Mesenchymal stem cell (in vitro differentiated cells and primary cell): ENCODE data around the gene SDHA.
"Not testable (repeated sequence)": the region's sequence is repeated elsewhere in the genome, so short reads cannot be mapped to it uniquely, and the experiment has no call there.

ENCODE experiments used
- DNase-seq: peaks from one replicate; pipeline ENCODE4 v3.0.0-alpha.2; 2013
- H2AFZ ChIP-seq: one replicate; pipeline ENCODE4 v1.6.1; 2013; ENCODE audit warnings: low read depth, mild to moderate bottlenecking, control low read depth, inconsistent platforms, low read length, moderate library complexity
- H2AK5ac ChIP-seq: 2 replicates; pipeline ENCODE4 v1.6.1; 2013; ENCODE audit warnings: low read length, moderate library complexity, mild to moderate bottlenecking, inconsistent platforms; ENCODE audit not compliant: severe bottlenecking
- H2BK120ac ChIP-seq: one replicate; pipeline ENCODE4 v1.6.1; 2013; ENCODE audit warnings: low read depth, mild to moderate bottlenecking, inconsistent platforms, low read length, moderate library complexity
- H2BK12ac ChIP-seq, 2 experiments: one replicate each; pipeline ENCODE4 v1.6.1; 2013; ENCODE audit warnings: inconsistent platforms in 2 of 2, low read length in 2 of 2, mild to moderate bottlenecking in 2 of 2, moderate library complexity in 2 of 2, control low read depth in 1 of 2
- H2BK15ac ChIP-seq: one replicate; pipeline ENCODE4 v1.6.1; 2013; ENCODE audit warnings: mild to moderate bottlenecking, low read depth, inconsistent platforms; ENCODE audit not compliant: poor library complexity, severe bottlenecking
- H2BK5ac ChIP-seq: 2 replicates; pipeline ENCODE4 v1.6.1; 2013; ENCODE audit warnings: low read depth, mild to moderate bottlenecking, low read length, control low read depth, inconsistent platforms; ENCODE audit not compliant: poor library complexity, severe bottlenecking
- H3K14ac ChIP-seq, 2 experiments: one replicate each; pipeline ENCODE4 v1.6.1; 2013; ENCODE audit warnings: inconsistent platforms in 2 of 2, low read length in 2 of 2, control low read depth in 1 of 2, mild to moderate bottlenecking in 1 of 2, moderate library complexity in 1 of 2
- H3K18ac ChIP-seq, 2 experiments: one replicate each; pipeline ENCODE4 v1.6.1; 2013; ENCODE audit warnings: inconsistent platforms in 2 of 2, low read length in 2 of 2, control low read depth in 1 of 2, low read depth in 1 of 2, mild to moderate bottlenecking in 1 of 2
- H3K23ac ChIP-seq, 2 experiments: one replicate each; pipeline ENCODE4 v1.6.1; 2013; ENCODE audit warnings: inconsistent platforms in 2 of 2, low read length in 2 of 2, mild to moderate bottlenecking in 2 of 2, moderate library complexity in 2 of 2, control low read depth in 1 of 2
- H3K27ac ChIP-seq: 2 replicates; pipeline ENCODE4 v1.5.1; 2013; ENCODE audit warnings: mild to moderate bottlenecking, moderate library complexity, low read length, control low read depth, inconsistent platforms; ENCODE audit not compliant: poor library complexity, severe bottlenecking
- H3K27me3 ChIP-seq, 2 experiments: 2 replicates each; pipeline versions ENCODE4 v1.6.1 to v1.7.0; 2013; ENCODE audit warnings: low read length in 2 of 2, mild to moderate bottlenecking in 2 of 2, moderate library complexity in 2 of 2, control low read depth in 1 of 2, inconsistent platforms in 1 of 2; ENCODE audit not compliant: control insufficient read depth in 1 of 2, insufficient read depth in 1 of 2
- H3K36me3 ChIP-seq, 2 experiments: 2 replicates each; pipeline versions ENCODE4 v1.6.1 to v1.7.0; 2013; ENCODE audit warnings: low read length in 2 of 2, control low read depth in 1 of 2, inconsistent platforms in 1 of 2, low read depth in 1 of 2, mild to moderate bottlenecking in 1 of 2; ENCODE audit not compliant: insufficient read depth in 2 of 2, control insufficient read depth in 1 of 2
- H3K4ac ChIP-seq, 2 experiments: one replicate each; pipeline ENCODE4 v1.6.1; 2013; ENCODE audit warnings: inconsistent platforms in 2 of 2, low read length in 2 of 2, mild to moderate bottlenecking in 2 of 2, moderate library complexity in 2 of 2, control low read depth in 1 of 2, low read depth in 1 of 2
- H3K4me1 ChIP-seq: 2 replicates; pipeline ENCODE4 v1.6.1; 2013; ENCODE audit warnings: low read depth, low read length, control low read depth; ENCODE audit not compliant: control insufficient read depth, insufficient read depth
- H3K4me2 ChIP-seq: 2 replicates; pipeline ENCODE4 v1.6.1; 2013; ENCODE audit warnings: low read length, mild to moderate bottlenecking, inconsistent platforms; ENCODE audit not compliant: poor library complexity, severe bottlenecking
- H3K4me3 ChIP-seq, 2 experiments: 2 replicates each; pipeline versions ENCODE4 v1.5.1 to v1.7.0; 2013; ENCODE audit warnings: low read length in 2 of 2, mild to moderate bottlenecking in 2 of 2, control low read depth in 1 of 2, low read depth in 1 of 2; ENCODE audit not compliant: insufficient read depth in 1 of 2
- H3K79me1 ChIP-seq: replicated peaks from 2 replicates; pipeline ENCODE4 v1.6.1; 2013; ENCODE audit warnings: mild to moderate bottlenecking, control low read depth, low read length, inconsistent platforms; ENCODE audit not compliant: poor library complexity, severe bottlenecking
- H3K9ac ChIP-seq: 2 replicates; pipeline ENCODE4 v1.7.0; 2013; ENCODE audit warnings: mild to moderate bottlenecking, low read length, moderate library complexity
- H3K9me3 ChIP-seq: 2 replicates; pipeline ENCODE4 v1.7.0; 2013; ENCODE audit warnings: mild to moderate bottlenecking, low read length; ENCODE audit not compliant: control insufficient read depth
- H4K8ac ChIP-seq: one replicate; pipeline ENCODE4 v1.6.1; 2013; ENCODE audit warnings: inconsistent platforms, mild to moderate bottlenecking, low read length, moderate library complexity
- H4K91ac ChIP-seq: one replicate; pipeline ENCODE4 v1.6.1; 2013; ENCODE audit warnings: mild to moderate bottlenecking, low read length, inconsistent platforms
- WGBS: methylation state at CpG from one replicate; pipeline ENCODE4 v1.1.7; 2013; ENCODE audit warnings: mixed read lengths; 5-methylcytosine and 5-hydroxymethylcytosine counted together

SDHA gene

DNA sequence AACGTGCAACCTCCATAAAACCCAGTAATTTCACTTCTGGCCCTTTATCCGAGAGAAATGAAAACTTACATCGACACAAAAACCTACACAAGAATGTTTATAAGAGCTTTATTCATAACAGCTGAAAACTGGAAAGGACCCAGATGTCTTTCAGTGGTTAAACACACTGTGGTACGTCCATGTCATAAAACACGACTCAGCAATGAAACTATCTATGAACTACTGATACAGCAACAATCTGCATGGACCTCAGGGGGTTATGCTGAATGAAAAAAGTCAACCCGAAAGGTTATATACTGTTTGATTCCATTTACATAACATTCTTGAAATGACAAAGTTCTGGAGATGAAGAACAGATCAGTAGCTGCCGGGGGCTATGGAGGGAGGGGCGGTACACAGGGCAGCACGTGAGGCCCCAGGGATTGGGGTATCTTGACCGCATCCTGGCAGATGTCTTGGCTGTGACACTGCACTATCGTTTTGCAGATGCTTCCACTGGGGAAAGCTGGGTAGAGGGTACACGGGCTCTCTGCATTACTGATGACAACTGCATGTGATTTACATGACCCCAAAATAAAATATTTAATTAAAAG, 4.2 kb upstream of the SDHA start:
- Histone ChIP-seq H2BK15ac (no peak overlapping the region), H2BK12ac (no peak overlapping the region), H3K23ac (no peak overlapping the region), H3K4me1 (peaks cover 3% of the 10 kb centered on the region), H3K4me3 (no peak overlapping the region), H3K36me3 (peaks cover 9 to 11% of the 10 kb centered on the region in 2 experiments), H3K14ac (no peak overlapping the region), H3K18ac (no peak overlapping the region), H3K9me3 (peaks cover 7% of the 10 kb centered on the region), H3K4me2 (no peak overlapping the region), H3K27ac (no peak overlapping the region), H3K9ac (no peak overlapping the region), H3K4ac (no peak overlapping the region), H4K91ac (no peak overlapping the region), H3K27me3 (no peaks in the 10 kb centered on the region), H4K8ac (no peak overlapping the region), H2BK5ac (no peak overlapping the region), H2BK120ac (no peak overlapping the region), H2AK5ac (no peak overlapping the region), H3K79me1 (peaks cover 2% of the 10 kb centered on the region), H2AFZ (no peak overlapping the region)
- WGBS, result 99% methylated on average over 8 of the region's 12 CpGs
- no peak for DNase-seq

DNA sequence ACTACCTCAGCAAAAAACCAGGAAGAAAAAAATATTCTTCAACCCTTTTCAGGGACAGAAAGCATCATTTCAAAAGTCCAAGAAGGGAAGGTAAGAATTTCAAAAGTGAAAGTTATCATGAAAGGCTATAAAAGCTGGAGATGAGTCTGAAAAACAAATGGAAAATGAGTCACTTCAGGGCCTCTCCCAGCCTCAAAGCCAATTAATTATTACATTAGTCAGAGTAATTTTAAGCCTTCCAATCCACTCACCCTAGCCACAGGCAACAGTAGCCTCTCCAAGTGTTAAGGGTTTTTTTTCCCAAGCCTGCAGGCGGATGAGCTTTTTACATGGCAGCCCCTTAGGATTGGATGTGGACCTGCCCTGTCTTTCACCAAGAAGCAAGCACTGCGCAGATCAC, 2.9 kb upstream of the SDHA start:
- not testable (repeated sequence) for H3K18ac ChIP-seq, H3K23ac ChIP-seq, H2BK120ac ChIP-seq

GRCh38 chr5:216076-216475, 2.0 kb upstream of the SDHA start:
- H2AK5ac ChIP-seq, H4K8ac ChIP-seq, H2BK5ac ChIP-seq, H3K14ac ChIP-seq, H3K4me2 ChIP-seq, H3K18ac ChIP-seq, H3K4me3 ChIP-seq, H2BK120ac ChIP-seq, H3K9ac ChIP-seq, H2BK12ac ChIP-seq, H3K79me1 ChIP-seq, H3K4me1 ChIP-seq, H2BK15ac ChIP-seq, H3K27me3 ChIP-seq, H3K23ac ChIP-seq, H3K9me3 ChIP-seq, H2AFZ ChIP-seq, H3K4ac ChIP-seq, H3K27ac ChIP-seq, H4K91ac ChIP-seq, DNase-seq: not testable (repeated sequence)
- WGBS, result no CpG with 5 or more reads among the region's 10 CpGs
- H3K36me3 ChIP-seq, result peaks cover 9 to 11% of the 10 kb centered on the region in 2 experiments

More for the DNA sequence above, 2.9 kb upstream of the SDHA start:
- WGBS, result 80% methylated on average over 2 of the region's 2 CpGs
- H3K27me3 ChIP-seq, H3K4me1 ChIP-seq, H2BK12ac ChIP-seq, H2AK5ac ChIP-seq, H4K91ac ChIP-seq, H3K79me1 ChIP-seq, H3K4me2 ChIP-seq, H4K8ac ChIP-seq, H2BK15ac ChIP-seq, H3K14ac ChIP-seq, H2BK5ac ChIP-seq, H2AFZ ChIP-seq, H3K4ac ChIP-seq, H3K9me3 ChIP-seq: not testable (repeated sequence)
- peak overlapping the region in 1 of 2 experiments; percentile 58 for H3K4me3 ChIP-seq
- H3K9ac ChIP-seq, result peak overlapping the region; percentile 69
- H3K36me3 ChIP-seq, result peaks cover 9 to 11% of the 10 kb centered on the region in 2 experiments
- peak; percentile 72 for DNase-seq
- H3K27ac ChIP-seq, result peak overlapping the region; percentile 47

GRCh38 chr5:218457-219291, 554 bp downstream of the SDHA start:
- under 1% methylated on average over 54 of the region's 73 CpGs for WGBS
- peak overlapping the region in 1 of 2 experiments; percentile 50 for H3K23ac ChIP-seq
- peak overlapping the region in 1 of 2 experiments; percentile 99 for H3K14ac ChIP-seq
- H2AK5ac ChIP-seq, result no peak overlapping the region
- peaks cover 4% of the 10 kb centered on the region for H3K9me3 ChIP-seq
- no peak overlapping the region for H2BK5ac ChIP-seq
- no peak overlapping the region for H2AFZ ChIP-seq
- peak overlapping the region; percentile 86 to 98 for H3K4me3 ChIP-seq
- H3K27me3 ChIP-seq, result no peaks in the 10 kb centered on the region
- H3K79me1 ChIP-seq, result peaks cover 2% of the 10 kb centered on the region
- DNase-seq, result peak; percentile 57
- peaks cover 6% of the 10 kb centered on the region for H3K4me1 ChIP-seq
- H4K8ac ChIP-seq, result peak overlapping the region; percentile 7
- H3K9ac ChIP-seq, result peak overlapping the region; percentile 88
- H3K36me3 ChIP-seq, result peaks cover 2 to 8% of the 10 kb centered on the region in 2 experiments
- peak overlapping the region; percentile 50 for H4K91ac ChIP-seq
- H3K4ac ChIP-seq, result peak overlapping the region; percentile 19 to 91
- peak overlapping the region; percentile 73 for H2BK120ac ChIP-seq
- peak overlapping the region; percentile 63 for H3K4me2 ChIP-seq
- peak overlapping the region in 1 of 2 experiments; percentile 23 for H2BK12ac ChIP-seq
- peak overlapping the region; percentile 67 for H2BK15ac ChIP-seq
- peak overlapping the region; percentile 32 for H3K27ac ChIP-seq
- peak overlapping the region; percentile 67 to 92 for H3K18ac ChIP-seq
